Neutrophil (primary cell): ENCODE results near the gene TSPAN9.

Experiments used
- H3K27ac ChIP-seq: fragments of 200-600 bp; sonication (generic); 2 replicates; pipeline ENCODE4 v1.5.1; 2016; ENCODE audit warnings: mild to moderate bottlenecking, moderate library complexity
- H3K27me3 ChIP-seq: fragments of 200-600 bp; sonication (generic); 2 replicates; pipeline ENCODE4 v1.6.0; 2016; ENCODE audit warnings: mild to moderate bottlenecking
- H3K36me3 ChIP-seq: fragments of 200-600 bp; sonication (generic); 2 replicates; pipeline ENCODE4 v1.5.1; 2017
- H3K4me1 ChIP-seq, 2 experiments: fragments of 200-600 bp in 1 of 2; sonication (generic) in 1 of 2; 1 replicate in 1 of 2; 2 replicates in 1 of 2; pipeline versions ENCODE4 v1.5.1 to v1.6.1; 2013 to 2016; ENCODE audit warnings: low read depth in 1 of 2, low read length in 1 of 2, mild to moderate bottlenecking in 1 of 2, moderate library complexity in 1 of 2; ENCODE audit not compliant: control insufficient read depth in 1 of 2, insufficient read depth in 1 of 2
- H3K4me3 ChIP-seq, 2 experiments: fragments of 200-600 bp in 1 of 2; sonication (generic) in 1 of 2; 1 replicate in 1 of 2; 2 replicates in 1 of 2; pipeline ENCODE4 v1.5.1; 2013 to 2016; ENCODE audit warnings: low read depth in 1 of 2, low read length in 1 of 2, mild to moderate bottlenecking in 1 of 2, moderate library complexity in 1 of 2
- H3K9me3 ChIP-seq: fragments of 200-600 bp; sonication (generic); 2 replicates; pipeline ENCODE4 v1.5.1; 2016
- CTCF ChIP-seq: fragments of 200-600 bp; sonication (generic); IDR thresholded peaks from 2 replicates; pipeline ENCODE4 v1.5.1; 2016; ENCODE audit warnings: antibody characterized with exemption

The TSPAN9 gene

GRCh38 chr12:3288690-3289089 is 211.5 kb downstream of the TSPAN9 start:
- Histone ChIP-seq H3K9me3 (no peaks in the 10 kb centered on the region), H3K4me1 (no peaks in the 10 kb centered on the region), H3K27ac (no peak overlapping the region), H3K27me3 (peaks cover 54% of the 10 kb centered on the region), H3K36me3 (no peaks in the 10 kb centered on the region), H3K4me3 (no peak overlapping the region)
- no peak for TF ChIP-seq CTCF

- no peak overlapping the region for H3K4me3 ChIP-seq
- H3K36me3 ChIP-seq, result no peaks in the 10 kb centered on the region
- peaks cover 53% of the 10 kb centered on the region for H3K27me3 ChIP-seq
- TF ChIP-seq CTCF, result no peak
- H3K4me1 ChIP-seq, result no peaks in the 10 kb centered on the region
- no peak overlapping the region for H3K27ac ChIP-seq
- H3K9me3 ChIP-seq, result no peaks in the 10 kb centered on the region
These were observed 212.5 kb downstream of the TSPAN9 start for GRCh38 chr12:3289702-3290101.

- H3K27me3 ChIP-seq, result peaks cover 32% of the 10 kb centered on the region
- H3K27ac ChIP-seq, result no peak overlapping the region
- no peaks in the 10 kb centered on the region for H3K4me1 ChIP-seq
- no peak overlapping the region for H3K4me3 ChIP-seq
- TF ChIP-seq CTCF, result no peak
- H3K9me3 ChIP-seq, result no peaks in the 10 kb centered on the region
- H3K36me3 ChIP-seq, result no peaks in the 10 kb centered on the region
These were observed 214.8 kb downstream of the TSPAN9 start for GRCh38 chr12:3291939-3292338.

- H3K9me3 ChIP-seq, result no peaks in the 10 kb centered on the region
- H3K27me3 ChIP-seq, result peaks cover 32% of the 10 kb centered on the region
- no peaks in the 10 kb centered on the region for H3K4me1 ChIP-seq
- H3K4me3 ChIP-seq, result no peak overlapping the region
- H3K27ac ChIP-seq, result no peak overlapping the region
- H3K36me3 ChIP-seq, result no peaks in the 10 kb centered on the region
- TF ChIP-seq CTCF, result no peak
These were observed 215.7 kb downstream of the TSPAN9 start for GRCh38 chr12:3292677-3293412.

- Histone ChIP-seq H3K27ac (no peak overlapping the region), H3K4me1 (no peaks in the 10 kb centered on the region), H3K9me3 (no peaks in the 10 kb centered on the region), H3K4me3 (no peak overlapping the region), H3K27me3 (peaks cover 33% of the 10 kb centered on the region), H3K36me3 (no peaks in the 10 kb centered on the region)
- TF ChIP-seq CTCF, result no peak
These were observed 216.4 kb downstream of the TSPAN9 start for GRCh38 chr12:3293446-3294161.
